Ureter (tissue), 1 donor: ENCODE data around the gene ATP8A2. TPM values are rescaled to one million over a fixed set of nuclear protein-coding genes. Genes with fewer than 3 reads are reported as not detected.

ENCODE experiments used
- DNase-seq: peaks from one replicate; pipeline ENCODE4 v3.0.0-alpha.2; 2020; ENCODE audit warnings: low spot score
- total RNA-seq: library from RNA; stranded (reverse); gene quantifications from one replicate; pipeline ENCODE4 v1.2.4, GENCODE V29; 2023
- donor health status: DM: yes; HTN: yes; CAD: no.

Gene ATP8A2
- total RNA-seq, 1 donor from 2014 or later = 0.13 TPM

DNA sequence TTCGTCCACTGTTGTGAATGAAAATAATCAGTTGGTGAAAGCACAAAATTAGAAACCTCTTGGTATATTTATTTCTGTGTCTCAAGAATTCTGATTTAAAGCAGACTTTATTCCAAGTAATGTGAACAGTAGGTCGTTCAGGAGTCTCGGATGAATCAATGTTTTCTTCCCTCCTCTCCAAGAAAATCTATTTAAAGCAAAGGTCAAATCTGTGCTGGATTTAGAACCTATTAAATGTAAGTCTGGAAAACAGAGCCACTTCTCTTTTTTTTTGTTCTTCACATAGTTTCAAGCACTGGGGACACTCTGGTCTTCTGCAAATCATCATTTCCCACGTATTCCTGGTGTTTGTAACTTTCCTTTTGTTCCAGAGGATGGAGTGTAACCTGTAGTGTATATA is 312.7 kb downstream of the ATP8A2 start:
- no peak for DNase-seq

DNA sequence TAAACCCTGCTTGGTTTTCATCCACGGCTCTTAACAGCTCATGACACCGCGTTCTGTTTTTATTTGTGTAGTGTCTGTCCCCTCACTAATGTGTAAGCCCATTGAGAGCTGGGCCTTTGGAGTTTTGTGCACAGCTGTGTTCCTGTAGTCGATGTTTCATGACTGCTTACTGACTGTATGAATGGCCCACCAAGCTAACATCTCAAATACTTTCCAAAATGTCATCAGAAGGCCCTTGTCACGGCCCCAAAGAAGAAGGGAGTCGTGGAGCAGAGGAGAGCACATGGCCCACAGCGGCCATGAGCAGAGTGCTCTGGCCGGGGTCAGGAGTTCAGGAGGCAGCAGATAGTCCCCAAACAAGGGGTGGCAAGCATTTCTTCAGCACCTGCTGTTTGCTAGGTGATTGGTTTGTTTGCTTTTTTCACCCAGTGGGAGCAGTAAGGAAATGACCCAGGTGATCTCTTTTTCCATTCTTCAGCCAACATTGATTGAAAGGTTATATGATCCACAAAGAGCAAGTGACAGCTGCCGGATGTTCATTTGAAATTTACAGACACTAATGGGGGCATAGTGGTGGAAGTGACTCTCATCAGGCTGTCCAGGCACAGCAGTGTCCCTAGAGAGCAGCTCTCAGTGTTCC is 315.2 kb downstream of the ATP8A2 start:
- no peak for DNase-seq

DNA sequence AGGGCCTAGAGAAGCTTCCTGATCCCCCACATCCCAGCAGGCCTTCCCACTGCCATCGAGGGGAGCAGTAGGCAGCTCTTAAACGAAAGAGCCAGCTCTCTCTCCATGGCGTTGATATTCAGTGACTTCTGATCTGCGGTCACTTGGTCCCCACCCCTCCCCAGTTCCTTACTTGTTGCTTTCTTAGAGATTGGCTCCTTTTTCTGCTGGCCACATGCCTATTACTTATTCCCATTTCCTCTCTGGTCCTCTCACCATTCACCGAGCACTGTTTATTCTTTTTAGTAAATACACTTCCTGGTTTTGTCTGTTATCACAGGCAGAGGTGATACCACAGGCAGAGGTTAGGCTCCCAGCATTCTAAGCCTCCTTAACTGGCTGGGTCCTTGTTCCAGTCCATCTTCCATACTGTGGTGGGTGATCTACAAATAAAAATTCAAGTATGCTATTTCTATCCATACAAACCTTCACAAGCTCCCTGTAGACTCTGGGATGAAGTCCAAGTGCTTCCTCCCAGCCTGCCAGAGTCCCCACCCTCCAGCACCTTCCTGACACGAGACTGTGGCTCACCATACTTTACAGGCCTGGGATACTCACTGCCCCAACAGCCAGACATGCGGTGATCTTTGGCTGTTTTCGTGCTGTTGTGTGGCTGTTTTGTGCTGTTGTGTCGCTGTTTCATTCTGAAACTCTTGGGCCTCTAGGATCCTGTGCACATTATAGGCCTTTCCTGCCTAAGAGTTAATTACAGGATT is 315.9 kb downstream of the ATP8A2 start:
- no peak for DNase-seq

DNA sequence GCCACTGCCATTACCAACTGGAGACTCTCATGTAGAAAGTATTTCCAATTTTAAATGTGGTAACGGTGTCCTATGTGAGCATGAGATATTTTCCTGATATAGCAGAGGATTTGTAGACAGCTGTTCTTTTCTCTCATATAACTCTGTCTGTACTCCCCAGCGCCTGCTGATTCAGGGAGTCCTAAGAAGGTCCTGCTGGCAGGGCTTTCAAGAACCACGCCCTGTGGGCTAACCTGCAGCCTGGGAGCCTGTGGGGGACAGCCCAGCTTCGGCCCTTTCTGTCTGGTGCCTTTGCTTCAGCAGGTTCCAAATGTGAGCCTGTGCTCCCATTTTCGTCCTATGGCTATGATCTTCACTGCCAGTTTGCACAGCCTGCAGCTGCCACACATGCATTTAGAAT is 316.8 kb downstream of the ATP8A2 start:
- DNase-seq = no peak

DNA sequence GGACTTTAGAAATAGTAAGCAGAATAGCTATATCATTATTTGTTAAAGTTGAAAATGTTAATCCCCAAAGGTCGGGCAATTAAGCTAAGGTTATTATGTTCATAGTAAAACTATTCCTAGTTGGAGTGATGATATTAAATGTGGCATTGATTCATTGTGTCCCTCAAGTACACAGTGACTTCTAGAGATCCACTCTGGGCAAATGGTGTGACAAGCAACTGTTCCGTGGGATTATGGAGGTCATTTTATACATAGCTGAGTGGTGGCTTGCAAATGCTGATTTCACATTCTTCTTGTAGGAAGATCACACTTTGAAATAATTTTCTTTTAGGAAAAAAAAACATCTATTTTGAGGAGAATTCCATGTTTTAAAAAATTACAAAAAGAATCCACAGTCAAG is 317.8 kb downstream of the ATP8A2 start:
- DNase-seq = no peak

DNA sequence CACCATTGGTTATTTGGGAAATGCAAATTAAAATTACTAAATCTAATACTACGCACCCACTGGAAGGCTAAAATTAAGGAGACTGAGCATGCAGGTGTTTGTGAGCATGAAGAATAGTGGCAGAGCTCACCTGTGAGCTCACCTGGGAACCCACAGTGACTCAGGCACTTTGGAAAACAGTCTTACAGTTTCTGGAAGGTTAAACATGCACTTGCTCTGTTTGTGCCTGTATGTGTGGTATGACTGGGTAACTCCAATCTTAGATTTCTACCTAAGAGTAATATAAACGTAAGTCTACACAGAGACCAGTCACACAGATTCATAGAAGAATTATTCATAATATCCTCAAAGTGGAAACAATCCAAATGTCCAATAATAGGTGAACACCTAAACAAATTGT is 318.8 kb downstream of the ATP8A2 start:
- no peak for DNase-seq

DNA sequence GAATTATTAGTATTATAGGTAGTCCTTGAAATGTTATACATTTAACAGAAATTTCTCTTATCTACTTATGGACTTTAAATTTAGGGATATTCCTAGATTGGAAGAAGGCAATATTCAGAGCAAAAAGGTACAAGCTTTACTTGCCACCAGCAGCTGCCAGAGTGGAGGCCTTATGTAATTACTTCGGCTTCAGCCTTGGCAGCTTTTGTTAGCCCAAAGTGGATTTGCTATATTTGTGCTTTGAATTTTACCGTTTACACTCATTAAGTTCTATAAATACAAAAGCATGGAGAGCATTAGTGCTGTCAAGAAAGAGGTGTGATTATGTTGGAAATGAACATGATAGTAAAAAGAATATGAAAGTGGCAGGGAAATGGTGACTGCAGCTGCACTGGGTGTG is 319.9 kb downstream of the ATP8A2 start:
- DNase-seq = no peak

DNA sequence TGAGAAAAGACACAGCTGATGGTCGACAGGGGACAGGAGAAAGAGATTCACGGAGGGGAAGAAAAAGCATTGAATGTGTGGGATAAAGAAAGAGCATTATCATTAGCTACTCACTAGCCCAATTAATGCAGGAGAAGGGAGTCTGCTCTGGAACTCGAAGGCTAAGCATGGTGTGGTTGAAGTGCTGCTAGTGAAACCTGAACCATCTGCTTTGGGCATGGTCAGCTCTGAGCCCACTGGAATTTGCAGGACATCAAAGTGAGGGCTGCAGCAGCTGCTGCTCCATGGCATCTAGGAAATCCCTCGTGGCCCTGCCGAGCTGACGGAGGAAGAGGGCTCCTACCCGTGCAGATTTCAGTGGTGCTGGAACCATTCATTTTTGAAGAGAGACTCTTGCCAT is 320.3 kb downstream of the ATP8A2 start:
- DNase-seq = no peak

DNA sequence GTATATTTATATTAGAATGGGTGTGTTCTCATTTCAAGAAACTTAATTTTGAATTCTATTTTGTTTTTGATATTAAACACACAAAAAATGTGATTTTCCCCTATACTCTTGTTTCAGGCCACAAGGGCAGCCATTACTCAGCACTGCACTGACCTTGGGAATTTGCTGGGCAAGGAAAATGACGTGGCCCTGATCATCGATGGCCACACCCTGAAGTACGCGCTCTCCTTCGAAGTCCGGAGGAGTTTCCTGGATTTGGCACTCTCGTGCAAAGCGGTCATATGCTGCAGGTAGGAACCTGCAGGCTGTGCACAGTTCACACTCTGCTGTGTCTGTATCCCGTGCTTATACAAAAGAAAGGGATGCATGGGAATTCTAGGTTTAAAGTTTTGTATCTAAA is 327.3 kb downstream of the ATP8A2 start:
- no peak for DNase-seq

DNA sequence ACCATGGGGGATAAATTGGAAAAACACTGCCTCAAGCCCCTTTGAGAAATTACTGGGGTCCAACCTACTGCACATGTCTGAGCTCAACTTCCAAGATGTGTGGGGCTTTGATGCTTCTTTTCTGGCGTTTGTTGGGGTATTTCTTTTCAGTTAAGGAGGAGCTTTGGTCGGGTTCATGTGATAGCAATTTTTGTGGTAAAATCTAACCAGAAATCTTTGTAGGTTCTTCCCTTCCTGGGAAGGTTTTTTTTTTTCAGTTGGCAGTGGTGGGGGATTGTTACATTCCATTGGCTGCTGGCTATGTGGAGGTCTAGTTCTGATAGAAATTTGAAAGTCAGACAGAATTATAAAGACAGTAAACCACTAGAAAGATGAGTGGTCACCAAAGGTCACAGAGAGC is 327.8 kb downstream of the ATP8A2 start:
- DNase-seq = no peak

DNA sequence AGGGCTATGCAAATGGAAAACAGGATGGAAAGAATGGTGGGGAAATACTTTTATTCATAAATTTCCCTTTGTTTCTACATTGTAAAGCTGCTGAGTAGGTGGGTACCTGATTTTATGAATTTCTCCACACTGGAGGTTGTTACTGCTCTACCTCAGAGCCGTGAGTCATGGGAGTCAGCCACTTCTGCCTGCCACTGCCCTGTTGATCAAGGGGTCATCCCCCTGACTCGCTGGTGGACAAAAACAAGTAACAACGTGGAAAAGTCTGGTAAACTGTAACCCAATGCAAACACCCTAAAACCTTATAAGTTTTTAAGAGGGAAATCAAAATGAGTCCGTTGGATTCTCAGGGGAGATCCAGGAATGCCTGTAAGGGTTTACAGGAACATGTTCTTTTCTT is 329.5 kb downstream of the ATP8A2 start:
- DNase-seq = no peak

DNA sequence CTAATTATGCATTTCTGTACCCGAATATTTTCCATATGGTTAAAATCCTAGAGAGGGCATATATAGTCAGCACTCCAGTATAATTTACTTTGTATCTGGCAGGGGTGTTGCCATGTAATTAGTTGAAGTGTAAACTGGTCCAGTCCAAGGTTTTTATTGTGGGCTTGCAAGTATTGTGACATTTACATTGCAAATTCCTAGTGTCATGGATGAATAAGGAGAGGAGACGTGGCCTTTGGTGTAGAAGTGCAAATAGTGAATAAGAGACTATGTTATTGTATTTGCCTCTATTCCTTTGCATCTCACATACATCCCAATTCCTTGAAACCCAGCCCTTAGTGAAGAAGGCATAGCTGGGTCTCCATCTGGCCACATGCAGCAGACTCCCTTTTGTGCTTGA is 330.6 kb downstream of the ATP8A2 start:
- DNase-seq = no peak

DNA sequence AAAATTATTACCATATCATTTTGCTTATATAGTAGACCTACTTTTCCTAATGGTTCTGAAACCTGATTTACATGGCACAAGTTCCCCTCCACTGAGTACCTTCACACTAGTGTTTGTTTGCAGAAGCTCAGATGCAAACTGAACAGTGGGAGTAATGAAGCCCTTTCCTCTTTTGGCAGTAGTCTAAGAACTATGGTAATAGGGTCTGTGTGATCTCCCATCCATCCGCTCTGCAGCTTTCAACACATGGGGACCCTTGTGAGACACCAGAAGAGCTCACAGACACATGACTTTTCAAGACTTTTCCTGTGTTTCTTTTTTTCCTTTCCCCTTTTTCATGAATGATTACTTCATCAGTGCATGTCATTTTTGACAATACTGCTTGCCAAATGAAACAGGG is 336.0 kb downstream of the ATP8A2 start:
- DNase-seq = no peak

DNA sequence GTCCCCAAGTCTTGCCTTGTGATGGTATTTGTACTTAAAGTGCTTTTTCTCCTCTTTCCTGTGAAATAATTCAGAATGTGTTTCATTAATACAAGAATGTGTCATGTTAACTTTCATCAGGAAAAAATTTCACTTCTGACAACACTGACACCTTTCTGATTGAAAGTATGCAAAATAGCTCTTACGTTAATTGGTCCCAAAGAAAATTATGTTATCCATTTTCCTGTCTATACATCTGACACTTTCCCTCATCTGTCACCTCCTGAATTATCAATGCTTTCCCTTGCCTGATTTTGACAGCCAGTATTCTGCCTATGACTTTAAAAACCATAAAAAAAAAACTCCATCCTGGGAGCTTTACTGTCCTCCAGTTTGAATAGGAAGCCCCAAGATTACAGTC is 336.5 kb downstream of the ATP8A2 start:
- no peak for DNase-seq

DNA sequence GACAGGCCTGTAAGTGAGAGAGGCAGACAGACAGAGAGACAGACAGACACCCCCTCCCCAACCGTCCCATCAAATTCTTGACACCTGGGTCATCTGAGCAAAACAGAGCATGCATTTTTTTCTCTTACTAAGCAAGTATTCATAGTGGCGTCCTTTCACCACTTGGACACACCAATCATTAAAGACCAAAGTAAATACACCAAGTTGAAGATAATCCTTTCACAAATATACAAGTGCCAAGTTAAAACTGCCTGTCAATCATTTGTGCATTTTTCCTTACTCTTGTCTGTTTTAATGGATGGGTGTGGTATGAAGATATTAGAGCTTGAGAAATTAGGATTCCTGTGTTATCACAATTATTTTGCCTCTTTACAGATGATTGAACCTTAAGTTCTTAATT is 337.3 kb downstream of the ATP8A2 start:
- no peak for DNase-seq

DNA sequence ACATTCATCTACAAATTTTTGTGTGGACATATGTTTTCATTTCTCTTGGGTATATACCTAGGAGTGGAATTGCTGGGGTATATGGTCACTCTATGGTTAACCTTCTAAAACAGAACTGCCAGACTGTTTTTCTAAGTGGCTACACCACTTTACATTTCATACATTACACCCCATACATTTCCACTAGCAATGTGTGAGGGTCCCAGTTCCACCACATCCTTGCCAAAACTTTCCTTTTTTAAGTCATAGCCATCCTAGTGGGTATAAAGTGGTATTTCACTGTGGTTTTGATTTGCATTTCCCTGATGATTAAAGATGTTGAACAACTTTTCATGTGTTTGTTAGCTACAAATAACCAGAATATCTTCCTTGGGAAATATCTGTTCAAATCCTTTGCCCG is 344.0 kb downstream of the ATP8A2 start:
- DNase-seq = no peak

DNA sequence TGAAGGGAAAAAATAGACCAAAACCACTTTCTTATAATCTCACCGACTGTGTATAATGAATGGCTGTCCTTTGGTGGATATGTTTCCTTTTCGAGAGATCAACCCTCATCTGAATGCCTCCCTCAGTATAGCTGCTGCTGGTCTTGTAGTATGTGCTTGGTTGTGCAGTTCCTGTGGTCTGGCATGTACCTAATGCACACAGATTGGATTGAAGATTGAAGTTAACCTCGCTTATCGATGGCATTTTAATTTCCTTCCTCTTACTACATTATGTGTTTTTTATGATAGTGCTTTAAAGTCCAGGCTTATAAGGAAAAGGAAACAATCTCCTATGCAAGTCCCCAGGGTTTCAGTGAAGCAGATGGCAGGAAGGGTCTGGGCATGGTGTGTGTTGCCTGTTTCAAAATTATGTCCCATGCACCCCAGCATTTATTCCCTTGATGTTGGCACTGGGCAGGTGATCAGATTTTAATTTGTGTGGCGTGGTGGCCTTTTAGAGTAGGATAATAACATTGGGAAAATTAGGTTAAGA is 346.0 kb downstream of the ATP8A2 start:
- no peak for DNase-seq

DNA sequence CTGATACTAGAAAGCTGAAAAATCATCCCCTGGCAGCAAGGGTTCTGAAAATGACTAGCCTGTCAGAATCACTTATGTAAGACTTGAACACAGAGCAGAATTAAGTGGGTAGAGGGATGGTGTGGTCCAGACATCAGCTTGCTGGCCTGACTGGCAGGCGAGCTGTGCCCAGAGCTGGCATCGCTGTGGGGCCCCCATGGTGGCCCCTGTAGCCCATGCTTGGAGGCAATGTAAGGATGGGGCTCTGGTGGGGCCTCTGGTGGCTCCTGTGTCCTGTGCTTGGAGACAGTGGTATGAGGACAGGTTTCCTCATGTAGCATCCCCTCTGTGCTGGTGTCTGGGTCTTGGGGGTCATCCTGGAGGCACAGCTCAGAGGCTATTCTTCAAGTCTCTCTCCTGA is 347.9 kb downstream of the ATP8A2 start:
- DNase-seq = no peak

DNA sequence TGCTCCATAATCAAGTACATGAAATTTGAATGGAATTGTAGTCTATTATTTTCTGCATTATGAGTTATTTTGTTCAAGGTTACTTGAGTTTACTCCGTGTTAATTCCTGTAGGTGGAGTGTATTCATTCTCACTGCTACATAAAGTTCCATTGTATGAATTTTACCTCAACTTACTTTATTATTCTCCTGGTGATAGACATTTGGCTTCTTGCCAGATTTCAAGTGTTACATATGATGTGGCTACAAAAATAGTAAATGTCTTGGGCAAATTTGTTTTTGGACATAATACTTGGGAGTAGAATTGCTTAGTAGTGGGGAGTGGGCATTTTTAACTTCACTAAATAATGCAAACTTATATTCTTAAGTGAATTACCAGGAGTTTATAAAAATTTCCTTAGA is 351.1 kb downstream of the ATP8A2 start:
- DNase-seq = no peak

DNA sequence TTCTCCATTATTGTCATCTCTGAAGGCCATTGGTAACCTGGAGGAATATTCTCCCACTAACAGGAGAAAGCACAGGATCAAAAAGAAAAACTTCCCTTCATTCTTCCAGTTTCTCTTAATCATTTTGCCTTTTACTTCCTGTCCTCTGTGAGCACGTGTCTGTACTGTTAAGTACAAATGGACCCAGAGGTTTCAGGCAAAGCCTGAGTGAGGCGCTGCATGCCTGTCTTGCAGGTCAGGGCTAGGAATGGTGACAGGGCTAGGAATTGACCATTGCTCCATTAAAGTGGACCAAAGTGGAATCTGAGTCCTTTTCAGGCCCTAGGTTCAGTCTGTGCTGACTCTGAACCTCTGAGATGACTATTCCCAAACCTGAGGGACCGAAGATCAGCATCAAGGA is 353.3 kb downstream of the ATP8A2 start:
- no peak for DNase-seq

DNA sequence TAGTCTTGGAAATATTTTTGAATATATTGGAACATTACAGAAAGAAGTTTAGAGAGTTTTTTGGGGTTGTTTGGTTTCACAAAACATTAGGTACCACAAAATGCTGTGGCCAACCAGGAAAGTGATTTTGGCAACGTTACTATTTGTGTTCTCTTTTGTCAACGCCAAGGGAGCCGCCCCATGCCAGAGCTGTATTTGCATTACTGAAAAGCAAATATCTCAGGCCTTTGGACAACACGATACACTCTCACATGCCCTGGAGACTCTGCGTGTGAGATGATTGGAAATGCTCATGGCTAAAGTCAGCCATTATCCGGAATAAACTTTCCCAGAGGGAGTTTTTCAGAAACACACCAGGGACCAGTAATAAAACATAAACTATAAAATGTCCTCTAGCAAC is 355.5 kb downstream of the ATP8A2 start:
- no peak for DNase-seq

DNA sequence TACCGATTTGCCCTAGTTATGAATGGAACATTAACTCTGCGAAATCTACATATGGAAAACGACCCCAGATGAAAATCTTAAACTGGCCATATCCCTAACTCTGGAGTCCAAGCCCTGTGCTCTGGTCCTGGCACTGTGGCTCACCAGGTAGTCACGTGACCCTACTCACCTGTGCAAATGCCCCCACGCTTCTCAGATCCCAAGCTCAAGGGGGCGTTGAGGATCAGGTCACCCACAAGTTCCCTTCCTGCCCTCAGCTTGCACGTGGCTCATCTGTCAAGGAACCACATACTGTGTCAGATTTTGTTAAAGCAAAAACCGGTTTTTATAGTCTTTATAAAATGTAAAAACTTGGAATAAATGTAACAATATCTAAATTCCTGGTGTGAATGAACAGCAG is 356.0 kb downstream of the ATP8A2 start:
- no peak for DNase-seq

DNA sequence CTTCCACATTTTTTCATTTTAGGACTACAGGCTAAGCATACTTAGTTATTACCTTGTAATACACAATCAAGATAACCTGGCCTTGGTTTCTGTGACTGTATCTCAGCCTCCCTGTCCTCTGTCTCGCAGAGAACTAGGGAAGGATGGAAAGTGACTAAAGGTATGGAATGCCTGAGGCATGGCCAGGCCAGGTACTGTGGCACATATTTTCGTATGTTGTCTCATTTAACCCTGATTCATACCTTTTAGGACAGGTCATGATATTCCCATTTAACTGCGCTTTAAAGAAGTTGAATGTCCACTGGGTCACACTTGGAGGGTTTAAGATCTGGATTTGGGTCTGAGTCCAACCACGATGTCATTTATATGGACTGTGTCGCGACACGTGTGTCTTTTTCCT is 357.4 kb downstream of the ATP8A2 start:
- no peak for DNase-seq

DNA sequence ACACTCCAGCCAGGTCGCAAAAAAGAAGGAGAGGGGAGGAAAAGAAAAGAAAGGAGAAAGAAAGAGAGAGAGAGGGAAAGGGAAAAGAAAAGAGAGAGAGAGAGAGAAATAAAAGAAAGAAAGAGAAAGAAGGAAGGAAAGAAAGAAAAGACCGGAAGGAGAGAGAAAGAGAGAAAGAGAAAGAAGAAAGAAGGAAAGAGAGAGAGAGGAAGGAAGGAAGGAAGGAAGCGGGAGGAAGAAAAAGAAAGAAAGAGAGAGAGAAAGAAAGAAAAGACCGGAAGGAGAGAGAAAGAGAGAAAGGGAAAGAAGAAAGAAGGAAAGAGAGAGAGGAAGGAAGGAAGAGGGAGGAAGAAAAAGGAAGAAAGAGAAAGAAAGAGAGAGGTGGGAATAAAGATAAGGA is 359.3 kb downstream of the ATP8A2 start:
- DNase-seq = no peak
